Hepatocyte (in vitro differentiated cells): ENCODE data around the gene FSHR.

Source experiments
- CTCF ChIP-seq: fragments of 200-600 bp; sonication (generic); IDR thresholded peaks from 2 replicates; pipeline ENCODE4 v1.5.1; 2016; ENCODE audit warnings: antibody characterized with exemption, mild to moderate bottlenecking; ENCODE audit not compliant: poor library complexity
- EZH2 ChIP-seq: fragments of 200-600 bp; sonication (generic); IDR thresholded peaks from 2 replicates; pipeline ENCODE4 v1.6.1; 2016; ENCODE audit warnings: antibody characterized with exemption, mild to moderate bottlenecking, borderline replicate concordance
- EZH2phosphoT487 ChIP-seq: fragments of 200-600 bp; sonication (generic); IDR thresholded peaks from one replicate; pipeline ENCODE4 v1.6.1; 2018; ENCODE audit warnings: antibody characterized with exemption, mild to moderate bottlenecking, low read depth, moderate library complexity; ENCODE audit not compliant: unreplicated experiment, severe bottlenecking

- no peak for TF ChIP-seq CTCF
- no peak for TF ChIP-seq EZH2
- TF ChIP-seq EZH2phosphoT487: no peak
These were observed 121.4 kb downstream of the FSHR start for GRCh38 chr2:49032936-49033335.
